Esophagus muscularis mucosa (tissue), 4 donors: ENCODE data around the gene GNA15. TPM values are rescaled to one million over a fixed set of nuclear protein-coding genes. Genes with fewer than 3 reads are reported as not detected.
A peak's percentile ranks its signal among the peaks of the same experiment; 100 is the strongest.

Experiments used
- DNase-seq: peaks from one replicate; pipeline ENCODE4 v3.0.0-alpha.2; 2017; ENCODE audit errors: extremely low spot score
- H3K27ac ChIP-seq, 4 donors: fragments of 200-600 bp; sonication (generic); replicated peaks in 1 of 4; 1 replicate in 3 of 4; 2 replicates in 1 of 4; pipeline ENCODE4 v1.5.1; 2016 to 2019; ENCODE audit warnings: mild to moderate bottlenecking in 1 of 4
- H3K27me3 ChIP-seq, 4 donors: fragments of 200-600 bp; sonication (generic); one replicate each; pipeline versions ENCODE4 v1.5.1 to v1.6.0; 2016 to 2019
- H3K36me3 ChIP-seq, 4 donors: fragments of 200-600 bp; sonication (generic); one replicate each; pipeline ENCODE4 v1.5.1; 2016 to 2019
- H3K4me1 ChIP-seq, 4 donors: fragments of 200-600 bp; sonication (generic); one replicate each; pipeline ENCODE4 v1.5.1; 2016 to 2019
- H3K4me3 ChIP-seq, 4 donors: fragments of 200-600 bp; sonication (generic); 1 replicate in 2 of 4; 2 replicates in 2 of 4; pipeline ENCODE4 v1.5.1; 2016 to 2019; ENCODE audit warnings: mild to moderate bottlenecking in 4 of 4, moderate library complexity in 1 of 4
- H3K9me3 ChIP-seq, 4 donors: fragments of 200-600 bp; sonication (generic); 1 replicate in 3 of 4; 2 replicates in 1 of 4; pipeline ENCODE4 v1.5.1; 2016 to 2019
- EP300 ChIP-seq: sonication (generic); formaldehyde crosslinking; IDR thresholded peaks from one replicate; pipeline ENCODE4 v1.6.1; 2017; ENCODE audit warnings: antibody characterized with exemption
- POLR2A ChIP-seq: fragments of 450-650 bp; IDR thresholded peaks from one replicate; pipeline ENCODE4 v1.6.1; 2017; ENCODE audit warnings: antibody characterized with exemption, moderate library complexity, mild to moderate bottlenecking, low read depth
- POLR2AphosphoS5 ChIP-seq, 2 donors: sonication (generic); formaldehyde crosslinking; IDR thresholded peaks; one replicate each; pipeline ENCODE4 v1.6.1; 2017; ENCODE audit warnings: antibody characterized with exemption in 2 of 2
- WGBS: methylation state at CpG from one replicate; pipeline ENCODE4 v1.1.5; 2018; 5-methylcytosine and 5-hydroxymethylcytosine counted together
- intact Hi-C: fragments of 100-400 bp; cut with DNase I; formaldehyde crosslinking; loops from one replicate; pipeline ENCODE4 v1.15.1; 2023
- total RNA-seq, 4 donors: library from RNA; depleted of rRNA; stranded (reverse); fragments of >200 nt; gene quantifications; one replicate each; pipeline versions ENCODE4 v1.1.0 to v1.2.1, GENCODE V29; 2016
- TF ChIP-seq, protein P1 (sequence below), 3 experiments: fragments of 200-600 bp in 2 of 3; fragments of 450-650 bp in 1 of 3; sonication (generic) in 2 of 3; IDR thresholded peaks; one replicate each; pipeline ENCODE4 v1.5.1; 2017 to 2019; ENCODE audit warnings: antibody characterized with exemption in 3 of 3, mild to moderate bottlenecking in 2 of 3, moderate library complexity in 1 of 3

The GNA15 gene
- total RNA-seq, 4 donors from 2014 or later: 4.3 to 13.8 (median 5.3) TPM

DNA sequence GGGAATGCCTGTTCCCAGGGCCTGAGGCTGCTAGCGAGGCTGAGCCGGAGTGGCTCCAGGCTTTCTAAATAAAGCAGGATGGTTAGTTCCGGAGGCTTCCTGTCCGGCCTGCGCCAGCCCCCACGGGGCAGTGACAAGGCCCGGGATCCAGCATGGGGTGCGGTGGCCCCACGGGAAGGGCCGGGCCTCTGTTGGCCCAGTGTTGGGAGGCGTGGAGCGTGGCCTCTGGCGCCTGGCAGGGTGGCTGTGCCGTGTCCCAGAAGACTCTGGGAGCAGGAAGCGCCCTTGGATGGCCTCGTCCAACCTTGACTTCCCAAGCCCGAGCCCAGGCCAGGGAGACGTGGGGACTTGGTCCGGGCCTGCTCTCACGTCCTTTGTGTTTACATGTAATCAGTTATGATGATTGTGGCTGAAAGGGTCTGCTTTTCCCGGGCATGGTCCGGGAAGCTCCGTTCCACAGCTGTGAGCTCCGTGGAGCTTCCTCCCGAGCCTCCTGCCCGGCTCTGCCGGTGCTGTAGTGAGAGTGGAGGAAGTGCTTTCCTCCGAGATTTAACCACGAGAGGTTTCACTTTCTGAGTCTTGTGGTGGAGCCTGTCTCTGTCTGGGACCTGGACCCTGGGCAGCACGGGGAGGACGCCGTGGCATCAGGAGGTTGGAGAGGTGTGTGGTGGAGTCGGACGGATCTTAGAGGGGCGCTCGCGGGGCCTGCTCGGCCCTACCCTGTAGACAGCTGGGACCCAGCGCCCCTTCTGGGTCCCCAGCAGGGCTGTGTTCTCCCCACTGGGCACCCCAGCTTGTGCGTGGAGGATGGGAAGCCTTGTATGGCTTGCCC is 37.1 kb upstream of the GNA15 start:
- H3K4me3 ChIP-seq: peak overlapping the region; percentile 81 to 99 (median 98)
- no peaks in the 10 kb centered on the region for H3K36me3 ChIP-seq
- no peaks in the 10 kb centered on the region for H3K27me3 ChIP-seq
- intact Hi-C loops: no loop called here
- H3K9me3 ChIP-seq: no peaks in the 10 kb centered on the region
- 36% methylated on average over 19 of the region's 40 CpGs for WGBS
- H3K27ac ChIP-seq: peak overlapping the region; percentile 82 to 88 (median 83)
- H3K4me1 ChIP-seq: peaks cover 86 to 93% (median 91%) of the 10 kb centered on the region in 4 donors
- TF ChIP-seq EP300: no peak
- TF ChIP-seq POLR2AphosphoS5 (IDR thresholded peaks at IDR 0.05): peak; percentile 48 to 55
- DNase-seq: no peak

DNA sequence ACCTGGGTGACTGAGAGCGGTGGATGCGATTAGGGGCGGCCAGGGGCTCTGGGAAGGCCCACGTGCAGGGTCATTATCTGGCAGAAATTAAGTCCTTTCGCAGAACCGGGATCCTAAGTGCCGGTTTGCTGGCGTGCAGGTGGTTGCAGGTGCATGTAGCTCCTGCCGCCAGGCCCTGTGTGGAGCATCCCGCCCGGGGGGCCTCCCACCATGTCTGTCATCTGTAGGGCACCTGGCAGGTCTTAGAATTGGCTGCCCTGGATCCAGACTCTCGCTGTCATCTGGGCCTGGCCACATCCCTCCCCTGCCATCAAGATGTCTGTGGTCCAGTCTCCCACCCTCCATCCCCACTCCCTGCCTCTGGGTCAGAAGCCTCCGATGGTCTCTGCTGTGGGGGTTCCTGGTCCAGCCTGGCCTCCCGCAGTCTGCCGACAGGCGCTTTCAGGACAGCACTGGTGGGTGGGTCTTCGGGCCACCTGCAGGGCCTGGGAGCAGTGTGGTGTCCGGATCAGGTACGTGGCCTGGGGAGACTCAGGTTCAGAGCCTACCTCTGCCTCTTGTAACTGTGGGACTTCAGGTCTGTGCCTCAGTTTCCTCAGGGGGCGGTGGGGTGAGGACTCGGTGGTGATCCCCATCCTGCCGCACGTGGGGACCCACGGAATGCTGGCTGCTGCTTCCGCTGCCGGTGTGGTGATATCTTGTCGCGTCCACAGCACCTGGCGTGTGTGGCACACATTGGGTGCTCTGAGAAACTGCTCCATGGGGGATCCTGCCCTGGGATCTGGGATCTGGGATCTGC is 36.3 kb upstream of the GNA15 start:
- no peak for DNase-seq
- 92% methylated on average over 10 of the region's 29 CpGs for WGBS
- peaks cover 94 to 100% (median 98%) of the 10 kb centered on the region in 4 donors for H3K4me1 ChIP-seq
- no peaks in the 10 kb centered on the region for H3K9me3 ChIP-seq
- H3K27me3 ChIP-seq: no peaks in the 10 kb centered on the region
- H3K36me3 ChIP-seq: no peaks in the 10 kb centered on the region
- H3K4me3 ChIP-seq: peak overlapping the region; percentile 81 to 99 (median 98)
- no peak for TF ChIP-seq POLR2AphosphoS5 (IDR thresholded peaks at IDR 0.05)
- TF ChIP-seq EP300: no peak
- no peak for TF ChIP-seq POLR2A
- TF ChIP-seq, protein P1, sequence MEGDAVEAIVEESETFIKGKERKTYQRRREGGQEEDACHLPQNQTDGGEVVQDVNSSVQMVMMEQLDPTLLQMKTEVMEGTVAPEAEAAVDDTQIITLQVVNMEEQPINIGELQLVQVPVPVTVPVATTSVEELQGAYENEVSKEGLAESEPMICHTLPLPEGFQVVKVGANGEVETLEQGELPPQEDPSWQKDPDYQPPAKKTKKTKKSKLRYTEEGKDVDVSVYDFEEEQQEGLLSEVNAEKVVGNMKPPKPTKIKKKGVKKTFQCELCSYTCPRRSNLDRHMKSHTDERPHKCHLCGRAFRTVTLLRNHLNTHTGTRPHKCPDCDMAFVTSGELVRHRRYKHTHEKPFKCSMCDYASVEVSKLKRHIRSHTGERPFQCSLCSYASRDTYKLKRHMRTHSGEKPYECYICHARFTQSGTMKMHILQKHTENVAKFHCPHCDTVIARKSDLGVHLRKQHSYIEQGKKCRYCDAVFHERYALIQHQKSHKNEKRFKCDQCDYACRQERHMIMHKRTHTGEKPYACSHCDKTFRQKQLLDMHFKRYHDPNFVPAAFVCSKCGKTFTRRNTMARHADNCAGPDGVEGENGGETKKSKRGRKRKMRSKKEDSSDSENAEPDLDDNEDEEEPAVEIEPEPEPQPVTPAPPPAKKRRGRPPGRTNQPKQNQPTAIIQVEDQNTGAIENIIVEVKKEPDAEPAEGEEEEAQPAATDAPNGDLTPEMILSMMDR (IDR thresholded peaks at IDR 0.05): no peak
- H3K27ac ChIP-seq: peak overlapping the region; percentile 82 to 88 (median 83)
- intact Hi-C loops: no loop called here

DNA sequence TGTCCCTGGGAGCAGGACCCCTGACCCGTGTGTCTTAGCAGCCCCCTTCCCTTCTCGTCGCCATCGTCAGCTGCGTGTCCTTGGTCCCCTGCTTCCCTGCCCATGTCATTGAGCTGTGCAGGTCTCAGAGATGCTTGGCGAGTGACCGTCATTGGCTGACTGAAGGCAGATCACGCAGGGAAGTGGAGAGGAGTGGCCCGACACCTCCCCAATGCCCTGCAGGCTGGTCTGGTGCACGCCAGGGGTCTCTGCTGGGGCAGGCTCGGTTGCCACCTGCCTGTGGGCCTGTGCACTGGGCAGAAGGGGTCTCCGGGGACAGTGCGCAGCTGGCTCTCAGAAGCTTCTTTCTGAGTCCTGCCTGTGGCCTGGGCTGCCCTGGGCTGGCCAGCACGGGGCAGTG is 35.5 kb upstream of the GNA15 start:
- Histone ChIP-seq H3K9me3 (no peaks in the 10 kb centered on the region), H3K27me3 (no peaks in the 10 kb centered on the region), H3K27ac (peak overlapping the region; percentile 82 to 88 (median 83)), H3K4me3 (no peak overlapping the region), H3K4me1 (peaks cover 94 to 100% (median 100%) of the 10 kb centered on the region in 4 donors), H3K36me3 (no peaks in the 10 kb centered on the region)
- intact Hi-C loops: no loop called here
- WGBS: 74% methylated on average over 9 of the region's 14 CpGs
- no peak for TF ChIP-seq EP300
- no peak for DNase-seq

DNA sequence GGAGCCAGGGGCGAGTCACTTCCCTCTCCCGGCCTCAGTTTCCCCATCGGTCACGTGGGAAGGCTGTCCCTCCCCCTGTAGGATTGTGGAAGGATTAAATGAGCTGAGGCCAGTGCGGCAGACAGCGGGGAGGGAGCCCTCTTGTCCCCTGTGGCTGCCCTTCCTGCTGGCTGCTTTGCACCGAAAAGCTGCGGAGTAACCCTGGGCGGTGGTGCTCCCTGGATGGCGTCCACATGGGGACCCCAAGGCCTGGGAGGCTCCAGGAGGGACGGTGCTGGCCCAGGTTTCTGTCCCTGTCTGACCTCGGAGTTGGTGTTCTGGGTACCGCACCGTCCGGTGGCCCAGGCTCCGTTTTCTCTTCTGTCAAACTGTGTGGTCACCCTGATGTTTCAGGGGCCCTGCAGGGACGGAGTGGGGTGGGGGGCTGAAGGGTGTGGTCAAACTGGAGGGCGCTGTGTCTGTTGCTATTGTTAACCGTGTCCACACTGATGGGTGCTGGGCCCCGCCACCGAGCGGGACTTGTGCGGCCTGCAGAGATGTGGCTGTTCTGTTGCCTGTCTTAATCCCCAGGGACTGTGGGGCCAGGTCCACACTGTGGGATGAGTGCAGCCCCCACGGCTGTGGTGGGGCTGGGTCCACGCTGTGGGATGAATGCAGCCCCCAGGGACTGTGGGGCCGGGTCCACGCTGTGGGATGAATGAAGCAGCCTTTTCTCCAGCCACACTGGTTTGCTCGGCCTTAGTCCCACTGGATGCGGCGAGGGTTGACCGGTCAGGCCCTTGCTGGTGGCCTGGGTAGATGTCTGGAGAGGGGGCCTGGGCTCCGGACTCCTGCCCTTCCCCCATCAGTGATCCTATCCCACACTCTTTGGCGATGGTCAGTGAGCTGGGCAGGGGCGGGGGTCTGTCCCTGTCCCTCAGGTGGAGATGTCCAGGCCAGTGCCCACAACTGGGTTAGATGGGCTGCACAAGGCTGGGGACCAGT is 34.8 kb upstream of the GNA15 start:
- Histone ChIP-seq H3K4me1 (peaks cover 91 to 100% (median 100%) of the 10 kb centered on the region in 4 donors), H3K27ac (peak overlapping the region; percentile 82 to 88 (median 83)), H3K9me3 (no peaks in the 10 kb centered on the region), H3K4me3 (no peak overlapping the region), H3K27me3 (no peaks in the 10 kb centered on the region), H3K36me3 (no peaks in the 10 kb centered on the region)
- intact Hi-C loops: no loop called here
- 70% methylated on average over 28 of the region's 34 CpGs for WGBS
- no peak for DNase-seq
- TF ChIP-seq, protein P1 (IDR thresholded peaks at IDR 0.05): no peak
- TF ChIP-seq EP300: no peak
- TF ChIP-seq POLR2AphosphoS5 (IDR thresholded peaks at IDR 0.05): no peak
- TF ChIP-seq POLR2A: no peak
